Fibroblast of lung (primary cell): ENCODE results near the gene TRIP13. TPM values are rescaled to one million over a fixed set of nuclear protein-coding genes. Genes with fewer than 3 reads are reported as not detected.
"Not testable (repeated sequence)": the region's sequence is repeated elsewhere in the genome, so short reads cannot be mapped to it uniquely, and the experiment has no call there.

ENCODE experiments used
- DNase-seq, 2 donors: peaks; one replicate each; pipeline versions ENCODE4 v3.0.0 to v3.0.0-alpha.2; 2010; ENCODE audit warnings: low read depth in 2 of 2
- H2AFZ ChIP-seq: 2 replicates; pipeline ENCODE4 v1.5.1; 2012; ENCODE audit warnings: low read length, control low read depth, inconsistent platforms
- H3K27ac ChIP-seq: 2 replicates; pipeline ENCODE4 v1.5.1; 2011; ENCODE audit warnings: low read length, control low read depth; ENCODE audit not compliant: insufficient read depth
- H3K27me3 ChIP-seq: 2 replicates; pipeline ENCODE4 v1.5.1; 2011; ENCODE audit warnings: mild to moderate bottlenecking, low read length; ENCODE audit not compliant: control insufficient read depth, insufficient read depth
- H3K36me3 ChIP-seq: 2 replicates; pipeline ENCODE4 v1.5.1; 2011; ENCODE audit warnings: low read length; ENCODE audit not compliant: control insufficient read depth, insufficient read depth
- H3K4me1 ChIP-seq: 2 replicates; pipeline ENCODE4 v1.5.1; 2011; ENCODE audit warnings: low read length; ENCODE audit not compliant: control insufficient read depth, insufficient read depth; ENCODE audit errors: extremely low read depth
- H3K4me2 ChIP-seq: 2 replicates; pipeline ENCODE4 v1.5.1; 2011; ENCODE audit warnings: low read length, control low read depth; ENCODE audit not compliant: insufficient read depth; ENCODE audit errors: extremely low read depth
- H3K4me3 ChIP-seq, 4 experiments: fragments of 200-600 bp in 1 of 4; sonication (generic) in 1 of 4; replicated peaks in 1 of 4; 2 replicates each; pipeline ENCODE4 v1.5.1; 2011 to 2016; ENCODE audit warnings: low read length in 4 of 4, low read depth in 3 of 4, mild to moderate bottlenecking in 3 of 4, control low read depth in 2 of 4, inconsistent platforms in 1 of 4, mixed read lengths in 1 of 4; ENCODE audit not compliant: insufficient read depth in 1 of 4; ENCODE audit errors: control extremely low read depth in 1 of 4
- H3K79me2 ChIP-seq: 2 replicates; pipeline ENCODE4 v1.5.1; 2012; ENCODE audit warnings: mild to moderate bottlenecking, low read length, inconsistent platforms; ENCODE audit not compliant: control insufficient read depth, insufficient read depth
- H3K9ac ChIP-seq: 2 replicates; pipeline ENCODE4 v1.5.1; 2011; ENCODE audit warnings: mild to moderate bottlenecking, low read length, control low read depth; ENCODE audit not compliant: insufficient read depth
- H3K9me3 ChIP-seq: 2 replicates; pipeline ENCODE4 v1.5.1; 2012; ENCODE audit warnings: low read depth, low read length; ENCODE audit not compliant: control insufficient read depth, insufficient read depth
- H4K20me1 ChIP-seq: 2 replicates; pipeline ENCODE4 v1.5.1; 2011; ENCODE audit warnings: low read length; ENCODE audit not compliant: control insufficient read depth, insufficient read depth; ENCODE audit errors: extremely low read depth
- EZH2 ChIP-seq: IDR thresholded peaks from 2 replicates; pipeline ENCODE4 v1.5.1; 2012; ENCODE audit warnings: low read length, control low read depth, mild to moderate bottlenecking; ENCODE audit errors: missing control alignments
- polyA plus RNA-seq, 2 donors: library from polyadenylated mRNA; depleted of rRNA in 1 of 2; stranded (reverse) in 1 of 2; unstranded in 1 of 2; fragments of >200 nt; gene quantifications; 2 replicates each; pipeline ENCODE4 v1.2.1, GENCODE V29; 2011 to 2012; ENCODE audit warnings: missing spikeins in 1 of 2
- total RNA-seq: library from RNA; depleted of rRNA; stranded (reverse); fragments of >200 nt; gene quantifications from 2 replicates; pipeline ENCODE4 v1.2.1, GENCODE V29; 2014
- TF ChIP-seq, protein P1 (sequence below), 2 donors: IDR thresholded peaks in 1 of 2; conservative IDR thresholded peaks in 1 of 2; 1 replicate in 1 of 2; 2 replicates in 1 of 2; pipeline ENCODE4 v1.5.1; 2011 to 2012; ENCODE audit warnings: low read length in 2 of 2, control low read depth in 1 of 2, inconsistent platforms in 1 of 2, low read depth in 1 of 2, mild to moderate bottlenecking in 1 of 2

TRIP13 gene
- total and polyA plus RNA-seq, 2 donors (not counting 1 experiment from before 2014, with no cell fraction given): 7.4 to 11.7 TPM

DNA sequence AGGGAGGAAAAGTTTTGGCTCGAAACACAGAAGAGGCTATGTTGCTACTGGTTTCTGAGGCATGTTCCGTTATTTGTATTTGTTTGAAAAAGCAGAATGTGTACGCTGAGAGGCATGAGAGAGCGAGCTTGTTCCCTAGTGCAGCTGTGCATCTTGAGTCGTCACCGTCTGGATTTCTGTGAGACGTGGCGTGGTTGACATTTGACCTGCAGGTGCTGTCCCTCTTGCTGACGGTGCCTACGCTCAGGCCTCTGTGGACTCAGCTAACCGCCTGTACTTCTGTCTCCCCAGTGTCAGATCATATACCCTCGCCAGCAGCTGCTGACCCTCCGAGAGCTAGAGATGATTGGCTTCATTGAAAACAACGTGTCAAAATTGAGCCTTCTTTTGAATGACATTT, 21.5 kb downstream of the TRIP13 start:
- no peak for TF ChIP-seq EZH2
- TF ChIP-seq, protein P1, sequence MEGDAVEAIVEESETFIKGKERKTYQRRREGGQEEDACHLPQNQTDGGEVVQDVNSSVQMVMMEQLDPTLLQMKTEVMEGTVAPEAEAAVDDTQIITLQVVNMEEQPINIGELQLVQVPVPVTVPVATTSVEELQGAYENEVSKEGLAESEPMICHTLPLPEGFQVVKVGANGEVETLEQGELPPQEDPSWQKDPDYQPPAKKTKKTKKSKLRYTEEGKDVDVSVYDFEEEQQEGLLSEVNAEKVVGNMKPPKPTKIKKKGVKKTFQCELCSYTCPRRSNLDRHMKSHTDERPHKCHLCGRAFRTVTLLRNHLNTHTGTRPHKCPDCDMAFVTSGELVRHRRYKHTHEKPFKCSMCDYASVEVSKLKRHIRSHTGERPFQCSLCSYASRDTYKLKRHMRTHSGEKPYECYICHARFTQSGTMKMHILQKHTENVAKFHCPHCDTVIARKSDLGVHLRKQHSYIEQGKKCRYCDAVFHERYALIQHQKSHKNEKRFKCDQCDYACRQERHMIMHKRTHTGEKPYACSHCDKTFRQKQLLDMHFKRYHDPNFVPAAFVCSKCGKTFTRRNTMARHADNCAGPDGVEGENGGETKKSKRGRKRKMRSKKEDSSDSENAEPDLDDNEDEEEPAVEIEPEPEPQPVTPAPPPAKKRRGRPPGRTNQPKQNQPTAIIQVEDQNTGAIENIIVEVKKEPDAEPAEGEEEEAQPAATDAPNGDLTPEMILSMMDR (conservative IDR thresholded peaks at IDR 0.05 in 1 of 2, IDR thresholded peaks at IDR 0.05 in 1 of 2; ENCODE audit: low read depth in 1 of 2, low read length in 2 of 2): no peak
- H4K20me1 ChIP-seq: no peaks in the 10 kb centered on the region
- no peaks in the 10 kb centered on the region for H3K79me2 ChIP-seq
- H3K27ac ChIP-seq: no peak overlapping the region
- H3K36me3 ChIP-seq: peaks cover 13% of the 10 kb centered on the region
- no peak overlapping the region for H2AFZ ChIP-seq
- no peak overlapping the region for H3K4me3 ChIP-seq
- H3K9ac ChIP-seq: no peak overlapping the region
- H3K4me2 ChIP-seq: no peak overlapping the region
- H3K27me3 ChIP-seq: no peaks in the 10 kb centered on the region
- no peaks in the 10 kb centered on the region for H3K4me1 ChIP-seq
- no peaks in the 10 kb centered on the region for H3K9me3 ChIP-seq
- no peak for DNase-seq

DNA sequence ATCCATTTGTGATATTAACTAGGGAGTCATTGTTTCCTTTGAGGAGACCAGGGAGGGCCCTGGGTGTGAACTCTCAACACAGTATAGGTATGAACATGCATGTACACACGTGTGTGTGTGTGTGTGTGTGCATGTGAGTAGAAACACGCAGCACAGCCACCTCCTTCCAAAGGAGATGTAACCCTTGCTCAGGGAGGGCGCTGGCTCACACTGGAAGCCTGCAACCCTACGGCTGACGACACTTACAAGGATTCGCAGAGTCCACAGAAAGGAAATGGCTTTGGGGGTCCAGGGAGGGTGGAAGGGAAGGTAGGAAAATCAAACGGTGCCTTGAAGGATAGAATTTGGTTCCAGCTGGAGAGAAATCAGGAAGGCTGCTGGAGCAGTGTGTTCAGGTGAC, 21.9 kb downstream of the TRIP13 start:
- H3K4me2 ChIP-seq: no peak overlapping the region
- no peak overlapping the region for H2AFZ ChIP-seq
- no peak for DNase-seq
- no peaks in the 10 kb centered on the region for H3K79me2 ChIP-seq
- peaks cover 13% of the 10 kb centered on the region for H3K36me3 ChIP-seq
- no peaks in the 10 kb centered on the region for H3K4me1 ChIP-seq
- no peaks in the 10 kb centered on the region for H4K20me1 ChIP-seq
- no peak overlapping the region for H3K4me3 ChIP-seq
- H3K27me3 ChIP-seq: no peaks in the 10 kb centered on the region
- H3K9me3 ChIP-seq: no peaks in the 10 kb centered on the region
- TF ChIP-seq, protein P1 (conservative IDR thresholded peaks at IDR 0.05 in 1 of 2, IDR thresholded peaks at IDR 0.05 in 1 of 2; ENCODE audit: low read depth in 1 of 2, low read length in 2 of 2): no peak
- TF ChIP-seq EZH2: no peak
- H3K9ac ChIP-seq: no peak overlapping the region
- H3K27ac ChIP-seq: no peak overlapping the region

DNA sequence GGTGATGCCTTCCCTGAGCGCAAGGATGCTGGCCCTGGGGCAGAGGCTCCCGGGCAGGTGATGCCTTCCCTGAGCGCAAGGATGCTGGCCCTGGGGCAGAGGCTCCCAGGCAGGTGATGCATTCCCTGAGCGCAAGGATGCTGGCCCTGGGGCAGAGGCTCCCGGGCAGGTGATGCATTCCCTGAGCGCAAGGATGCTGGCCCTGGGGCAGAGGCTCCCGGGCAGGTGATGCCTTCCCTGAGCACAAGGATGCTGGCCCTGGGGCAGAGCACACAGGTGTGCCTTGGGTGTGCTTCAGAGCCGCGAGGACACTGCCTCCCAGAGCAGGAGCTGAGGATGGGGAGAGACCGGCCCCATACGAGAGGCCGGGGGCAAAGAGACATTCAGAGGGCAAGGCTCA, 22.7 kb downstream of the TRIP13 start:
- not testable (repeated sequence) for H2AFZ ChIP-seq, H3K79me2 ChIP-seq, H4K20me1 ChIP-seq, H3K27me3 ChIP-seq, H3K4me2 ChIP-seq, DNase-seq, H3K4me3 ChIP-seq, H3K4me1 ChIP-seq, H3K9ac ChIP-seq, H3K27ac ChIP-seq, H3K9me3 ChIP-seq
- peaks cover 13% of the 10 kb centered on the region for H3K36me3 ChIP-seq
